HG03575 (cell line): ENCODE data around the gene UBE2V1.

Experiments
- ATAC-seq: cut with Tn5 transposase; IDR thresholded peaks from one replicate; pipeline ENCODE4 v1.9.1; 2021; ENCODE audit not compliant: unreplicated experiment, insufficient number of reproducible peaks, low FRiP score; ENCODE audit errors: extremely low read depth

Gene UBE2V1

DNA sequence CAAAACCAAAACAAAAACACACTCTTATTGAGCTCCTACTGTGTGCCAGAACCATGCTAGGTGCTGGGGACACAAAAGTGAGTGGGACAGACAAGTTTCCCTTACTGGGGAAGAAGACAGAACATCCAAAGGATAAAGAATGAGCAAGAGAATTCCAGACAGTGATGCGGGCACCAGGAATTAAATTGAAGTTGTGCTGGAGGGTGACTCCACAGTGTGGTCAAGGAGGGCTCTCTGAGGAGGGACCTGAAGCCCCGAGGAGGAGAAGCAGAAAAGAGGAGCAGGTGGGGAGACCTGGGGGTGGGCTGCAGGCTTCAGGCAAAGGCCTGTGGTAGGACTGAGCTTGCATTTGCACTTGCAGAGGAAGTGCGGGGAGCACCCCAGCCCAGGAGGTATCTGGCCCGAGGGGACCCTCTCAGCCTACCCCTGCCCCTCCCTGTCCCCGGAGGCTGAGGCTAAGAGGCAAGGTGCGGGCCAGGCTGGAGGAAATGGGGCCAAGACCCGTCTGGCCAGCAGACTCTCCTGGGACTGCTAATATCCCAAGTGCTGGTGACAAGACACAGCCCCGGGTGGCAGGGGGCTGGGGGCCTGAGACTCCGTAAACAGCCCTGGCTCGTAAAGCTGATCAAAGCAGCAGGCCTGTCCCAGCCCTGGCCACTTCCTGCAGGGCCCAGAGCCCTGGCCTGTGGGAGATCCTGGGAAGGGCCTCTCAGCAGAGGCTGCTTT is 73.1 kb downstream of the UBE2V1 start:
- ATAC-seq = no peak

DNA sequence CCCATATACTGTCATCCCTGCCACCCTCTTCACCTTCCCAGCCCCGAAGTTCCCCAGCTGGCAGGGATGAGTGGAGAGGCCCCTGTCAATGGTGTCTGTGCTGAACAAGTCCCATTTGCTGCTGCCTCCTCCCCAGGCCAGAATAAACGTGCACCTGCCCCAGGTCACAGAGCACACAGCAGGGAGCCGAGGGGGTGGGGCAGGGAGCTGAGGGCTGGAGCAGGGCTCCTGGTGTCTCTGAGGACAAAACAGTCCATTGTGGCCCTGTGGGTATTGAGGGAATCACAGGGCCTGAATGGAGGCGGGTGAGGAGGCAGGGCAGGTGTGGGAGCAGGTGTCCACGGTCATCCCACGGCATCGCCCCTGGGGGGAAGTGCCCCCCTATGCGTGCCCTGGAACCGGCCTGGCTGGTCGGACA is 74.4 kb downstream of the UBE2V1 start:
- ATAC-seq = no peak

DNA sequence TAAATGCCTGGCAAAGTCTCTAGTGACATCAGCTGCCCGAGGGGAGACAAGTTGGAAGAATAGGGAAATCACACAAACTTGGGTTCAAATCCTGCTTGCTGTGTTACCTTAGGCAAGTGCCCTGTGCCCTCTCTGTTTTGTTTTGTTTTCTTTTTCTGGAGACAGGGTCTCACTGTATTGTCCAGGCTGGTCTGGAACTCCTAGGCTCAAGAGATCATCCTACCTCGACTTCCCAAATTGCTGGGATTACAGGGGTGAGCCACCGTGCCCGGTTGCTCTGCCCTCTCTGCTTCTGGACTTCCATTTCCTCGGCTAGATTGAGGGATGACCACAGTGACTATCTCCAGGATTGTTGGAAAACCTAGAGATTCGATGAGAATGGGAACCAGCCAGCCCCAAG is 74.8 kb downstream of the UBE2V1 start:
- no peak for ATAC-seq

DNA sequence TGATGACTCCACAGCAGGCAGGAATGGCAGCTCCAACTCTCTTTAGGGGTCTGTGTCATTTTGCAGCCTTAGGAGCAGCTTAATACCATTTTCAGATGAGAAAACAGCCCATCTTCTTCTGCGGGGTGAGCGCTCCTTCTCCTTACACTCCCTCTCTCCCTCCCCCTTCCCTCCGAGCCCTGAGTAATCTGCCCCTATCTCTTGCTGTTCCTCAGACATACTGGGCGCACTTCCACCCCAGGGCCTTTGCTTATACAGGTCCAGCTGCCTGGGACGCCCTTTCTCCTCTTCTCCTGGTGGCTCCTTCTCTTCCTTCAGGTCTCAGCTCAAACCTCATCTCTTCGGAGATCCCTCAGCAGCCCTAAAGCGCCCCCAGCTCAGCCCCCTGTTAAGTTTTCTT is 75.4 kb downstream of the UBE2V1 start:
- no peak for ATAC-seq

DNA sequence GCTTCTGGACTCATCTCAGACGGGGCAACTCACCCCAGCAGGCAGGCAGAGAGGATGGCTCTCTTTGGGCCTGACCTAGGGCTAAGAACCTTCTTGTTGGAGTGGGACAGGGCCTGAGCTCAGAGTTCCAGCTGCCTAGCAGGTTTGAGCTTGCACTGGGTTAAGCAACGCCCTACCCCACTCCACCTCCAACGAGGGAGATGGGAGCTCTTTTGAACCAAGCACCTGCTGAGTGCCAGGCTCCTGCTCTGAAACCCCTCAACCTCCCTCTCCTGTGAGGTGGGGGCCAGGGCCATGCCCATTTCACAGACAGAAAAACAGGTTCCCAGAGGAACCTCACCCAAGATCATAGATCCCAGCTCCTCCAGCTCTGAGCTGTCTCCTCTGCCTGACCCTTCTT is 75.8 kb downstream of the UBE2V1 start:
- ATAC-seq = no peak

DNA sequence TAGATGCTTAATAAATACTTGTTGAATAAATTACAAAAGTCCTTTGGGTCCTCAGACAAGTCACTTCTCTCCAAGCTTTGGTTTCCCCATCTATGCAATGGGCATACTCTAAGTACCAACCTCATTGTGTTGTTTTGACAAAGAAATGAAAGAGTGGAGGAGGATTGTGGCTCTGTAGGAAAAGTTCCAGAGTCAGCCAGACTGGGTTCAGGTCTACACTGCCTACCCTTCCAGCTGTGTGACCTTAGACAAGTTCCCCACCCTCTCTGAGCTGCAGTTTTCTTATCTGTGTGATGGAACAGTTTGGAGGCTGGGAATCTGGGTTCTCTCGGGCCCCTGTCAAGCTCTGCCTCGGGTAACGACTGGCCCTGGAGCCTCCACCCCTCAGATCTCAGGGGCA is 76.2 kb downstream of the UBE2V1 start:
- ATAC-seq = no peak

DNA sequence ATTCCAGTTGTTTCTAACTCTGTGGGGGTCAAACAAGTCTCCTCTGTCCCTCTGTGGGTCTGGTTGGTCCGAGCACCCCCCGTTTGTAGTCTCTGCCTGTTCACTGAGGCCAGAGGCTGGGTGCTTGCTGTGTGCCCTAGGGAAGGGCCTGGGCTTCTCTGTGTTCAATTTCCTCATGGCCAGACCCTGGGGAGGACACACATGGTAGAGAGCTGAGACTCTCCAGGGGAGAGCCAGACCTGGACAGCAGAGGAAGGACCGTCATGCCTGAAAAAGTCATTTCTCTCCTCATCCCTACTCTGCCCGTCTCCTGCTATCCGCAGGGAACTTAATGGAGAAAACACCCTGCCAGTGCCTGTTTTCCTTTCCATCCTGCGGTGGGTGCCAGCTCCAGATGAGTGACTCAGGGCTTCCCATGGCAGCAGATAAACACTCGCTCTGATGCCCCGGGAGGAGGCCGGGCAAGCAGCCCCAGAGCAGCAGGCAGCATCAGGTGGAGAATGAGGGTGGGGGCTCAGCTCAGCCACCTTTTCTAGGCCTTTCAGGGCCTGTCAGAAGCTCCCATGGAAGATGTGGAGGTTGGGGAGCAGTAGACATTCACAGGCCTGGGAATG is 78.3 kb downstream of the UBE2V1 start:
- ATAC-seq = no peak

DNA sequence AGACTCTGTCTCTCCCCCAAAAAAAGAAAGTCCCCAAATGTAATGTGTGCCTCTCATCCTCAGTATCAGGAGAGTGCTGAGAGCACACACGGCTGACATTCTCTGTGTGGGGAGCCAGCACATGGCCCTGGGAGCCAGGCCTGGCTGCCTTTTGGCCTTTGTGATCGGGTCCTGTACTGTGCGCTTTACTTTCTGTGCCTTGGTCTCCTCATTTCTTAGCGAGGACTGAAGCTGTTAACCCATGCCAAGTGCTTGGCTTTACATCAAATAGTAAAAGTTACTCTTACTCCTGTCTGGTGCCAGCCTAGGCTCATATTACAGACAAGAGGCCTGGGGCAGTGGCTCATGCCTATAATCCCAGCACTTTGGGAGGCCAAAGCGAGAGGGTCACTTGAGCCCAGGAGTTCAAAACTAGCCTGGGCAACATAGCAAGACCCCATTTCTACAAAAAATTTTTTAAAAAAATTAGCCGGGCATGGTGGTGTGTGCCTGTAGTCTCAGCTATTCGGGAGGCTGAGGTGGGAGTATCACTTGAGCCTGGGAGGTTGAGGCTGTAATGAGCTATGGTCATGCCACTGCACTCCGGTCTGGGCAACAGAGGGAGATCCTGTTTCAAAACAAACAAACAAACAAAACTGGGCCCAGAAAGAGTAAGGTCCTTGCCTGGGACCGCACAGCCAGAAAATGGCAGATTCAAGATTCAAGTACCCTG is 79.8 kb downstream of the UBE2V1 start:
- no peak for ATAC-seq
